OCI-LY7 (cell line): ENCODE measurements around the gene NPR3.

Experiments
- EZH2phosphoT487 ChIP-seq: fragments of 200-600 bp; sonication (generic); IDR thresholded peaks from 2 replicates; pipeline ENCODE4 v1.6.1; 2018; ENCODE audit warnings: low read depth, borderline replicate concordance, mild to moderate bottlenecking, mixed run types, antibody characterized with exemption, low read length, moderate library complexity, mixed read lengths
- TF ChIP-seq, protein P1 (sequence below): fragments of 200-600 bp; sonication (generic); conservative IDR thresholded peaks from 2 replicates; pipeline ENCODE4 v1.5.1; 2014; ENCODE audit warnings: mild to moderate bottlenecking, antibody characterized with exemption, low read length, moderate library complexity, mixed read lengths

GRCh38 chr5:32753051-32753450 is 41.9 kb downstream of the NPR3 start:
- no peak for TF ChIP-seq EZH2phosphoT487
- TF ChIP-seq, protein P1, sequence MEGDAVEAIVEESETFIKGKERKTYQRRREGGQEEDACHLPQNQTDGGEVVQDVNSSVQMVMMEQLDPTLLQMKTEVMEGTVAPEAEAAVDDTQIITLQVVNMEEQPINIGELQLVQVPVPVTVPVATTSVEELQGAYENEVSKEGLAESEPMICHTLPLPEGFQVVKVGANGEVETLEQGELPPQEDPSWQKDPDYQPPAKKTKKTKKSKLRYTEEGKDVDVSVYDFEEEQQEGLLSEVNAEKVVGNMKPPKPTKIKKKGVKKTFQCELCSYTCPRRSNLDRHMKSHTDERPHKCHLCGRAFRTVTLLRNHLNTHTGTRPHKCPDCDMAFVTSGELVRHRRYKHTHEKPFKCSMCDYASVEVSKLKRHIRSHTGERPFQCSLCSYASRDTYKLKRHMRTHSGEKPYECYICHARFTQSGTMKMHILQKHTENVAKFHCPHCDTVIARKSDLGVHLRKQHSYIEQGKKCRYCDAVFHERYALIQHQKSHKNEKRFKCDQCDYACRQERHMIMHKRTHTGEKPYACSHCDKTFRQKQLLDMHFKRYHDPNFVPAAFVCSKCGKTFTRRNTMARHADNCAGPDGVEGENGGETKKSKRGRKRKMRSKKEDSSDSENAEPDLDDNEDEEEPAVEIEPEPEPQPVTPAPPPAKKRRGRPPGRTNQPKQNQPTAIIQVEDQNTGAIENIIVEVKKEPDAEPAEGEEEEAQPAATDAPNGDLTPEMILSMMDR, result no peak
